ENCODE data around the gene RHOT1. TPM values are rescaled to one million over a fixed set of nuclear protein-coding genes. Genes with fewer than 3 reads are reported as not detected.

RHOT1 gene
- total RNA-seq, 1 experiment from 2014 or later: 24.4 TPM

- Histone ChIP-seq H3K9me3 (ENCODE audit: control insufficient read depth, low read depth, low read length) (no peaks in the 10 kb centered on the region), H3T11ph (ENCODE audit: low read length) (no peak overlapping the region), H2BK12ac (ENCODE audit: insufficient read length, low read depth, low read length) (no peak overlapping the region), H2AK5ac (ENCODE audit: insufficient read length, low read length) (no peak overlapping the region), H4K20me1 (ENCODE audit: control insufficient read depth, insufficient read depth, insufficient read length) (no peaks in the 10 kb centered on the region), H3K4me2 (ENCODE audit: insufficient read depth, insufficient read length, low read length) (no peak overlapping the region), H3K4ac (ENCODE audit: low read depth, low read length) (no peak overlapping the region), H3K14ac (ENCODE audit: insufficient read depth, low read length) (no peak overlapping the region), H3K9ac (ENCODE audit: extremely low read depth, insufficient read length, low read length) (no peak overlapping the region), H3K27ac (ENCODE audit: insufficient read length, low read depth, low read length) (no peak overlapping the region), H4K5ac (ENCODE audit: insufficient read length, low read depth, low read length) (no peak overlapping the region), H3K23me2 (ENCODE audit: insufficient read length, low read depth, low read length, poor library complexity, severe bottlenecking) (no peaks in the 10 kb centered on the region), H3K27me3 (ENCODE audit: insufficient read depth, low read length) (no peaks in the 10 kb centered on the region), H3K79me1 (ENCODE audit: insufficient read depth, low read depth, low read length, poor library complexity, severe bottlenecking) (no peaks in the 10 kb centered on the region), H2BK20ac (ENCODE audit: low read depth, low read length, poor library complexity, severe bottlenecking) (no peak overlapping the region), H2BK15ac (ENCODE audit: low read depth, low read length) (no peak overlapping the region), H3K23ac (ENCODE audit: insufficient read length, low read depth, low read length) (no peak overlapping the region), H3K18ac (ENCODE audit: insufficient read length, low read depth, low read length) (no peak overlapping the region), H3K4me1 (ENCODE audit: insufficient read depth, low read length) (no peaks in the 10 kb centered on the region), H2BK5ac (ENCODE audit: insufficient read length, low read length) (no peak overlapping the region), H4K91ac (ENCODE audit: insufficient read length, low read depth, low read length) (no peak overlapping the region), H3K79me2 (ENCODE audit: insufficient read depth, low read length) (no peaks in the 10 kb centered on the region), H2BK120ac (ENCODE audit: low read depth, low read length, poor library complexity, severe bottlenecking) (no peak overlapping the region), H3K56ac (ENCODE audit: insufficient read length, low read depth, low read length) (no peak overlapping the region), H2AFZ (ENCODE audit: low read length) (no peak overlapping the region), H4K8ac (replicated peaks; ENCODE audit: insufficient read length, low read depth, low read length) (no peak overlapping the region)
- Mint-ChIP-seq H3K4me1 (no peaks in the 10 kb centered on the region), H3K27ac (no peak overlapping the region), H3K4me3 (no peak overlapping the region), H3K36me3 (ENCODE audit: insufficient read depth in 1 of 3, low read depth in 3 of 3) (peaks cover 3 to 26% (median 20%) of the 10 kb centered on the region in 3 experiments; a peak in 6 of 7 replicates), H3K27me3 (ENCODE audit: low read depth) (no peaks in the 10 kb centered on the region), H3K9me3 (no peaks in the 10 kb centered on the region)
- TF ChIP-seq, protein P1, sequence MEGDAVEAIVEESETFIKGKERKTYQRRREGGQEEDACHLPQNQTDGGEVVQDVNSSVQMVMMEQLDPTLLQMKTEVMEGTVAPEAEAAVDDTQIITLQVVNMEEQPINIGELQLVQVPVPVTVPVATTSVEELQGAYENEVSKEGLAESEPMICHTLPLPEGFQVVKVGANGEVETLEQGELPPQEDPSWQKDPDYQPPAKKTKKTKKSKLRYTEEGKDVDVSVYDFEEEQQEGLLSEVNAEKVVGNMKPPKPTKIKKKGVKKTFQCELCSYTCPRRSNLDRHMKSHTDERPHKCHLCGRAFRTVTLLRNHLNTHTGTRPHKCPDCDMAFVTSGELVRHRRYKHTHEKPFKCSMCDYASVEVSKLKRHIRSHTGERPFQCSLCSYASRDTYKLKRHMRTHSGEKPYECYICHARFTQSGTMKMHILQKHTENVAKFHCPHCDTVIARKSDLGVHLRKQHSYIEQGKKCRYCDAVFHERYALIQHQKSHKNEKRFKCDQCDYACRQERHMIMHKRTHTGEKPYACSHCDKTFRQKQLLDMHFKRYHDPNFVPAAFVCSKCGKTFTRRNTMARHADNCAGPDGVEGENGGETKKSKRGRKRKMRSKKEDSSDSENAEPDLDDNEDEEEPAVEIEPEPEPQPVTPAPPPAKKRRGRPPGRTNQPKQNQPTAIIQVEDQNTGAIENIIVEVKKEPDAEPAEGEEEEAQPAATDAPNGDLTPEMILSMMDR (conservative IDR thresholded peaks at IDR 0.05): no peak
- no peak for DNase-seq
These were observed 49.0 kb downstream of the RHOT1 start for GRCh38 chr17:32191306-32191705.

Data from H9 (cell line).